HG03439 (cell line): ENCODE measurements around the gene FAM163B.

Experiments
- ATAC-seq: cut with Tn5 transposase; IDR thresholded peaks from one replicate; pipeline ENCODE4 v1.9.1; 2021; ENCODE audit warnings: mild to moderate bottlenecking, moderate library complexity; ENCODE audit not compliant: unreplicated experiment

FAM163B gene

GRCh38 chr9:133600739-133601138 is 8.4 kb downstream of the FAM163B start:
- ATAC-seq, result no peak

GRCh38 chr9:133599470-133600173 is 9.6 kb downstream of the FAM163B start:
- ATAC-seq, result no peak

DNA sequence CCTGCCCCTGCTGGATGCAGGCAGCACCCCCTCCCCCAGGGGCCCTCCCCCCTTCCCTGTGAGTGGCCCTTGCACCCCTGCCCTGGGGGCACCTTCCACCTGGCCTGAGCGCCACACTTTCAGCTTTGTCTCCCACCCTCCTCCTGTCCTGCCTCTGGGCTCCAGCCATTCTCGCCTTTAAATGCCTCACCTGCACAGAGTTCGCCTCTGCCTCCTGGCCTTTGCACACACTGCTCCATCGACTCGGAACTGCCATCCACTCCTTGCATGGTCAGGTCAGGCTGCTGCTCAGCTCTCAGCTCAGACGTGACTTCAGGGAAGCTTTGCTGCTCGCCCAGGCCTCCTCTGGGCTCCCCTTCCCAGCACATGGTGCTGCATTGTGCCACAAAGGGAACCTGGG is 10.2 kb downstream of the FAM163B start:
- no peak for ATAC-seq

GRCh38 chr9:133597316-133597957 is 11.8 kb downstream of the FAM163B start:
- ATAC-seq, result no peak

GRCh38 chr9:133595910-133596309 is 13.3 kb downstream of the FAM163B start:
- ATAC-seq, result no peak

DNA sequence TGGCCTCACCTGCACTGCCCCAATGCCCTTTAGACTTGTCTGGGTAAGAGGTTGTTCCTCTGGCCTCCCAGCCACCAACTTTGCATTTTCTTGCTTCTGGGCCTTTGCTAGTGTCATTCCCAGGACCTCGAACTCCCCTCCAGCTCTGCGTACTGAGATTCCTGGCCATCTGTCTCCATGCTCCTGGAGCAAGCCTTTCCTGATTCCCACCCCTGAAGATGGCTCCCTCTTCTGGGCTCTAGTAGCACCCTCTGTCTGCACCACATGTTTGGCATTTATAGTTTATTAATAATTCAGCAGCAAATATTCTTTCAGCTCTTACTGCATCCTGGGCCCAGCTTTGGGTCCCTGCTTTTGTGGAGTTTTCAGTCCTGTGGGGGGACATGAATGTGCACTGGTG is 14.9 kb downstream of the FAM163B start:
- ATAC-seq, result no peak

GRCh38 chr9:133593587-133594253 is 15.5 kb downstream of the FAM163B start:
- ATAC-seq, result no peak

GRCh38 chr9:133592731-133593409 is 16.3 kb downstream of the FAM163B start:
- ATAC-seq, result no peak

- no peak for ATAC-seq
Measured at GRCh38 chr9:133591985-133592384, 17.2 kb downstream of the FAM163B start.

- no peak for ATAC-seq
Measured at GRCh38 chr9:133591116-133591910, 17.9 kb downstream of the FAM163B start.

DNA sequence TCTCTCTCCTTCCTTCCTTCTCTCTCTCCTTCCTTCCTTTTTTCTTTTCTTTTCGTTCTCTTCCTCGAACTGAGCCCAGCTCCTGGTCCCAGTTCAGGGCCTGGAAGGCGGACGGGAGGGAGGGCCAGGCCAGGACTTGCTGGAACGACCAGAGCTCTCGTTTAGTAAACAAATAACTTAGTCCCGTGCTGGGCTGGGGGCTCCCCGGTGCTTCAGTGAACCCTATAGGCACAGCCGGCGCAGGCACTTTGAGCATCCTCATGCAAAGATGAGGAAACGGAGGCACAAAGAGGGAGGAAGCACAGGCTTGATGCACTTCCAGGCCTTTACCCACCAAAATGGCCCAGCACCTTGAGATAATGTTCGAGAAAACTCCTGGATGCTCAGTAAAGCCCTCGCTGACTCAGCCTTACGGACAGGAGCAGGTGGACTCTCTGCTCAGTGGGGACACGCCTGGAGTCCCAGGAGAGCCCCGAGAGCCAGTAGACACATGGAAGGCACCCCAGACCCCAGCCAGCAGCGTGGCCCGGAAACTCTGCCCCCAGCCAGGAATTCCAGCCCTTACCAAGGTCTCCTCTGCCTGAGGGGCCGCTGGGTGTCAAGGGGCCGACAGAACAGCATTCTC is 18.8 kb downstream of the FAM163B start:
- no peak for ATAC-seq

DNA sequence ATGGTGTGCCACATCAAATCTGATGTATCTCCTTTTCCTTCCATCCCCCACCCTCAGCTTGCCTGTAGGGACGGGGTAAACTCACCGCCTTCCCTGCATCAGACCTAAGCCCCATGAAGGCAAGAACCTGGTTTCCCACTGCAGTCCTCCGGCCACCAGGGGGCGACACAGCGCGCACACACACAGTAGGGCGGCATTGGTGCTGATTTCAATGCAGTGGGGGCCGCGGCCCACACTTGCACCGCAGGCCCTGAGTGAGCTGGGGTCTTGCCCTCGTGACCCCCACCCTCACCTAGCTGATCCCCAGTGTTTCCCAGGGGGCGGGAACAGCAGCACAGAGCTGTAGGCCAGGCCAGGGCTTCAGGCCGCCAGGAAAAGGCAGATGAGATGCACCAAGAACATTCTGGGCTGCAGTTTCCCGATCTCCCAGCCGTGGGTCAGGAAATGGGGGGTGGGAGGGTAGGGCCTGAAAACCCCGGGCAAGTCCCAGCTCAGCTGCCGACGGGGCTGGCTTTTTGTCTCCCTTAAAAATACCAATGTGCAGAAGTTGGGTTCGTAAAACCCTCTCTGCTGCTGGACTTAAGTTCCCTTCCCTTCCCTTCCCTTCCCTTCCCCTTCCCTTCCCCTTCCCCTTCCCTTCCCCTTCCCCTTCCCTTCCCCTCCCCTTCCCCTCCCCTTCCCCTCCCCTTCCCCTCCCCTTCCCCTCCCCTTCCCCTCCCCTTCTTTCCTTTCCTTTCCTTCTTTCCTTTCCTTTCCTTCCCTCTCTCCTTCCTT is 19.5 kb downstream of the FAM163B start:
- no peak for ATAC-seq

DNA sequence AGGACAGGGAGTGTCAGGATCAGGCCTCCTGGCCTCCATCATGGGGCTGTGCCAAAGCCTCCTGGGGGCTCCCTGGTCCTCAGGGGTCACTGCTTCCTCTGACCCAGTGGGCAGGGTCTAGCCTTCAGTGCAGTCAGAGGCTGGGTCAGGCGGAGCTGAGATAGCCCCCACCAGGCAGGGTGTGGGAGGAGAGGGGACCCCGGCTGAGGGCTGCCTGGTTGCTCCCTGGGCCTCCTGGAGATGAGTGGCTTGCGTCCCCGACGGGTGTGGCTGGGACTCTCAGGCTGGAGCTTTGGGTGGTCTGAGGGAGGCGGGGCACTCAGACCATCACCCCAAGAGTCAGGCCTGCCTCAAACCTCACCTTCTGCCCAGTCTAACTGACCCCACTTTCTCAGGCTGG is 21.7 kb downstream of the FAM163B start:
- ATAC-seq, result no peak

- no peak for ATAC-seq
Measured at GRCh38 chr9:133587051-133587450, 22.1 kb downstream of the FAM163B start.

DNA sequence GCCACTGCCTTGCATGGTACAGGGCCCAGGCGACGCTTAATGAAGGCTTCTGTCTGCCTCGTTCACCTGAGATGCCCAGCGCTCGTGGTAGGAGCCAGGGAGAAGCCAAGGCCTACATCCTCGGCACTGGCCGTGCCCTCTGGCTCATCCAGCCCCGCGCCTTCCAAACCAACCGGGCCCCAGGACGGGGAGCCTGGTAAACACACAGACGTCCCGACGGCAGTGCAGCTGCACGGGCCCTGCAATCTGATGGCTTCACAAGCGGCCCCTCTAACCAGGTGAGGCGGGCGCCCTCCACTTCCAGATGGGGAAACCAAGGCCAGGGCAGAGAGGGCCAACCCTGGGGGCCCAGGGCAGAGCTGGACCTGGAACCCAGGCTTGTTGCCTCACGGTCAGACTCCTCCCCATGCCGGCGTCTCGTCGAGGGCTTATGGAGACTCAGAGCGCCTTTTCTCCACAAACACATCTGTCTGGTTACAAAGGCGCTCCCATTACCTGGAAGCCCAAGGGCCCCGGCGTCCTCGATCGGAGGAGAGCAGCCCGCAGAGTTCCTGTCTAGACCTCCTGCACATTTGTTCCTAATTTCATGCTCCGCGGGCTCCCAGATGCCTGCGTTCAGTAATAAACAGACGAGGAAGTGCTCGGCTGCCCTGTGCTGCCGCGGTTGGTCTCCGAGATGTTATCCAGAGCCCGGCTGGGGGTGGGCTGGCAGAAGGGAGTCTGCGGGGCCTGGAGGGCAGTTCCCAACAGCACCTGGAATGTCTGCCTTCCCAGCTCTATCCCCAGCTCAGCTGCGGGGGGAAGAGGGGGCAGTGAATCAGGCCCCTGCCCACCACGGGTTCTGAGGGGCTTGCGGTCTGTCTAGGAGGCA is 23.5 kb downstream of the FAM163B start:
- ATAC-seq, result no peak

DNA sequence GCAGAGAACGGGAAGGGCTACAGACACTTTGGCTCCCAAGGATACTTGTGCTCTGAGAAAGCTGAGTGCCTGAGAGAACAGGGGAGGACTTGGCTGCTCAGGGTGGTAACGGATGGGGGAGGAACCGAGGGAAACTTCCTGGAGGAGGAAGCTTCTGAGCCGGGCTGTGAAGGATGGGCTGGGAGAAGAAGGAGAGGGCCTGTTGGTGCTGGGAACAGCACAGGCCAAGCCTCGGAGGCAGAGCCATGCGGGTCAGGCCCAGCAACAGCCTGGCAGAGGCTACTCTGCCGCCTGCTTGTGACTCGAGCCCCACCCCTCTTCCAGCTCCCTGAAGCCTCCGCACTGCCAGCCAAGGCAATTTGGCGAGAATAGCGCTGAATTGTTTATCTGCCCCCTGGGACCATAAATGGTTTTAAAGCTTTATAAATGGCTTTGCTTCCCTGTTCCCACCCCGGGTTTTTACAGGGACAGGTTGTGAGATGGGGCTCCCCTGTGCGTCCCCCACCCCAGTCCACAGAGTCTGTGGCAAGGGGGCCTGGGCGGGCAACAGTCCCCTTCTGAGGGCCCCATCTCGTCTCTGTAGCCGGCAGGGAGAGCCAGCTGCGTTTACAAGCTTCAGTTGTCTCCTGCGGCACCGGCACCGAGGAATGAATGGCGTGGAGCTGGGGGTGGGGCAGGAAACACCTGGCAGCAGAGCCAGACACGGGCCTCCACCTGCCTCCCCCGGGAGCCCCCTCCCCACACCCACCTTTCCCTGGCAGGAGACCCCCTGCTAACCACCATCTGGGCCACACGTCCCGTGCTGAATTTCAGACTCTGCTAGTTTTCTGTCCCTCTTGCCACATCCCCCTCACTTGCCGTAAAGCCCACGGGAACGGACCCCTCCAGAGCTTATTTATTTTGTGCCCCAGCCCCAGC is 24.4 kb downstream of the FAM163B start:
- no peak for ATAC-seq

DNA sequence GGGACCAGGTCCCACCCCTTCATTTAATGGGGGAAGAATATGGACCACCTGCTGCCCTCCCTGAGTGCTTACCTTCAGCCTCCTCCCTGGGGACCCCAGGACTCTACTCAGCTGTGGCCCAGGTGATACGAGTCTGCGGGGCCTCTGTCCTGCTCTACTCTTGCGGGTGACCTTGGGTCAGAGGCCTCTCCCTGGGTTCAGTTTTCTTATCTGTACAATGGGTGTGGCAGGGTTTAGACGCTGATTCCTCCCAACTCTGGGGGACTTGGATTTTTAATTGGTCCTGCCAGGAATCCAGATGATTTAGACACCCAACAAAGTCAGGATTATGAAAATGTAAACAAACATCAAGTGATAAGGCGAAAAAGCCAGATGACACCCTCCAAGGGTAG is 25.0 kb downstream of the FAM163B start:
- no peak for ATAC-seq

DNA sequence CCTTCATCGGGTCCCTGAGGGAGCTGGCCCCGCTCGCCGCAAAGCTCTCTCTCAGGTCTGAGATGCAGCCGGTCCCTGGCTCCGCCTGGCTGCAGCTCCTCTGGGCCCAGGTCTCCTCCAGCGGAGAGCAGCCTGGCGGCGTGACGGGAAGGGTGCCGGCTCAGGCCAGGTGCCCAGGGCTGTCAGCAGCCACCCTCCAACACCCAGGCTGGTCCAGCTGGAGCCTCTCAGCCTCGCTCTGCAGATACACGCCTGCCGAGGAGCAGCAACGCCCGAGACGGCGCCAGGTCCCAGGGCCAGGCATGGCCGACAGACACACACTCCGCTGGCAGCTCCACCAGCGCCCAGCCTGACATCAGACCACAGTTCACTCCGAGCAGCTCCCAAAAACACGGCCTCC is 25.6 kb downstream of the FAM163B start:
- no peak for ATAC-seq
